ENCODE data around the gene CARD11.
A peak's percentile ranks its signal among the peaks of the same experiment; 100 is the strongest.

The CARD11 gene

DNA sequence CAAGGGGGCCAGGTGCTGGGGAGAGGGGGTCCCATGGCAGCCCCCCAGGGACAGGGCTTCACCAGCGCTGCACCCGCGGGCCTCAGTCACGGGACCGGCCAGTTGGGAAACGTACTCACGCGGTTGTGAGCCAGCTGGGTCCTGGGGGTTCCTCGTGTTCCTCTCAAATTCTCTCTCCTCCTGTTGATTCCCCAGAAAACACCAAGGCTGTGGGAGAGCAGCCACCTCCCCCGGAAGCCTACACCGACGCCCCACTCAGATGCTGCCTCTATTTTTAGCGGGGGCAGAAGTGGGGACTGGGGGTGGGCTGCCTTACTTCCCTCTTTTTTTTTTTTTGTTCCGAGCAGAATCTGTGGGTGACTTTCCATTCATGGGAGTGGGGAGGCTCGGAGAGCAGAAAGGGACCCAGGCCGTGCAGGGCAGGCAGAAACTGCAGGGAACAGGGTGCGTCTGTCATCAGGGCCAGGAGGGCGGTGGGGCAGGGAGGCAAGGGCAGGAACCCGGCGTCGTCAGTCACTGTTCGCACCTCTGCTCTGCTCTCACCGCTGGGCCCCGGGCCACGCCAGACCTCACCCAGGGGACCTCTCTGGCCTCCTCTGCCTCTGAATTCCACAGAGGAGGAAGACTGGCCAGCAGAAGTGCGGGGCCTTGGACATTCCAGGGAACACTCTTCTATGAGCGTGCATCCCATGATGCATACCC is 63.1 kb downstream of the CARD11 start:
- no peak for DNase-seq

DNA sequence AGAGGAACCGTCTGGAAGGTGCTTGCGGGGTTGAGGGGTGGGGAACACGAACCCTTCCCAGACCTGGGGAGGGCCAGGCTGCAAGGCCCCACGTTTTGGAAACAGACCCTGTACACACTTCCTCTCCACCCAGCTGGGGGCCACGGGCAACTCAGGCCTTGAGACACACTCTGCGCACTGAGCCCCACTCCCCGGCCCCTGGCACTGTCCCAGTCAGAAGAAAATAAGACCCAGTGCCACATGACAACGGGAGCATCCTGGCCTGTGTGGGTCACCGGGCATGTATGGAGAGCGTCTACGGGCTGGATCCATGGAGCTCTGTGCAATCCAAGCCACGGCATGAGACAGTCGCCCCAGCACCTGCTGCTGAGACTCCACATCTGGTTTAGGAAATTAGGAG is 63.7 kb downstream of the CARD11 start:
- no peak for DNase-seq

DNA sequence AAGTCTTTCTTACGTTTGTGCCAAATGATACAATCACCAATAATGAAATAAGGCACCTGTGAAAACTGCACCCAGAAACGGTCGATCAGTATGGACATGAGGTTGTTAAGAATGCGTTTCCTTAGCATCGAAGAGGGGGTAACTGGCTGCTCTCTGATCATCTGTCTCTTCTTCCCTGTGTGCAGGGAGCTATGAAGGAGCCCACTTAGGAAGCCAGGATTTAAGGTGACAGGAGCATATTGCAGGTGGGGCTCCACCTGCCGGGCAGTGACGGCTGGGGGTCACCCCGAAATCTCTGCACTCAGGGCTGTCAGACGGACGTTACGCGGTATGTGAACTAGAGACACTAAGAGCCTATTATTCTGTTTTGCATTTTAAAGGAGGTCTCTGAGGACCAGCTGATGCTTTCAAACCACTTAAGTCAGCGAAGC is 64.5 kb downstream of the CARD11 start:
- DNase-seq, result no peak

DNA sequence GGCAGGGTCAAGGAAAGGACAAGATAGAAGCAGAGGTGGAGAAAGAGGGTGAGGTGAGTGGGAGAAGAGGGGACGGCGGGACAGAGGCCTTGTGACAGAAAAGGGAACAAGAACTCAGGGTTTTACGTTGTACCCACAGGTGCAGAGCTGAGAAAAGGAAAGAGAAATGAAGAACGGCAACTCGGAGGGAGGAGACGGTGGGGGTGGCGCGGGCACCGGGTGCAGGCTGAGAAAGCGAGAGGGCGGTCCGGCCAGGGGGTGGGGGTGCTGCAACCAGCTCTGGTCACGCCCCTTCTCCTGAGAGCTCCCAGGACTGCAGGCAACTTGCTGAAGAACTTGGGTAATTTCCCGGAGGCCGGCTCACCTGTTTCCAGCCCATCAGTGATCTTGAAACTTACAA is 65.3 kb downstream of the CARD11 start:
- DNase-seq, result peak; percentile 92

DNA sequence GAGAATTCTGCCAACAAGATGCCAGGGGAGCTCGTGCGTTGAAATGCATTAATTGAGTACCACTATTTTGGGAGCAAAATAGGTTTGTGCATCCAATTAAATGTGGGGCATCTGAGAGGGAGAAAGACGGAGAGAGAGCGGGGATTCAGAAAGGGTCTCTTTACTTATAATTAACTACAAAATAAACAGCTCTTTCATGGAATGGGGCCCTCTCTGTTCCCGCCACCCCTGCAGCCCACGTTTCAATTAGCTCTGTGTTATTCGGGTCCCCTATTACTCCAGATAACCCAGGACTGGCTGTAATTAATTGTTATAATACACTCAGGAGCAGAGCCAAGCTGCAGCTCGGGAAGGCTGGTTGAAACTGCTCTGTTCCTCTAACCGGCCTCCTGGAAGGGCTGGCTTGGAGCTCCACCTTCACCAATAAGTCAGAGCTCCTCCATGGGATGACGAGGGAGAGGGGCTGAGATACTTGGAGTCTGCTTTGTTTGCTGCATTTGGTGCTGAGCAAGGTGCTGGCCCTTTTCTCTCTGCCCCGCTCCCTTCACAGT is 67.8 kb downstream of the CARD11 start:
- DNase-seq, result no peak

DNA sequence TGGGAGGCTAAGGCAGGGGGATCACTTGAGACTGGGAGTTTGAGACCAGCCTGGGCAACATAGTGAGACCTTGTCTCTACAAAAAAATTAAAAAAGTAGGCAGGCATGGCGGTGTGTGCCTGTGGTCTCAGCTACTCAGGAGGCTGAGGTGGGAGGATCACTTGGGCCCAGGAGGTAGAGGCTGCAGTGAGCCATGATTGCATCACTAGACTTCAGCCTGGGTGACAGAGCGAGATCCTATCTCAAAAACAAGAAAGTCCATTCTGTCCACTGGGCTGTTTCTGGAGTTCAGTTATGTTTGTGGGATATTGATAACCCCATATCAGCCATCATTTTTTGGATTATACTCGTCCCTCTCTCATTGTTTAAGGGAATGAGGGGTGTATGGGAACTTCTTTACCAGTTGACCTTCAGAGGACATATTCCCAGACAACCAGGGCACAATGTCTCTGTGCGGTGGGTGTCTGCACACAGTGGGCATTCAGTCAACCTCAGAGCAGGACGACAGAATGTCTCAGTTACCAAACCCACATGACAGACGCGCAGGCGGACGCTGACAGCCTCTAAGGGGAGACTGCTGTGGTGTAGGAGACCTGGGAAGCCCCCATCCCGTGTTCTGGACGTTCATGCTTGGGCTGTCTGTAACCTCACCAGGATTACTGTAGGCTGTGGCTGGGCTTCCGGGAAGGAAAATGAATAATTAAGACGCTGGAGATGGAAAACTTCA is 69.4 kb downstream of the CARD11 start:
- no peak for DNase-seq

DNA sequence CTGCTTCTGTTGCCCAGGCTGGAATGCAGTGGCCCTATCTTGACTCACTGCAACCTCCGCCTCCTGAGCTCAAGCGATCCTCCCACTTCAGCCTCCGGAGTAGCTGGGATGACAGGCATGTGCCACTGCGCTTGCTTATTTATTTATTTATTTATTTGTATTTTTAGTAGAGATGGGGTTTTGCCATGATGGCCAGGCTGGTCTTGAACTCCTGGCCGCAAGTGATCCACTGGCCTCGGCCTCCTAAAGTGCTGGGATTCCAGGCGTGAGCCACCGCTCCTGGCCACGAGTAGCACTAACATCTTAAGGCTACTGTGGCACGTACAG is 70.9 kb downstream of the CARD11 start:
- DNase-seq, result no peak

DNA sequence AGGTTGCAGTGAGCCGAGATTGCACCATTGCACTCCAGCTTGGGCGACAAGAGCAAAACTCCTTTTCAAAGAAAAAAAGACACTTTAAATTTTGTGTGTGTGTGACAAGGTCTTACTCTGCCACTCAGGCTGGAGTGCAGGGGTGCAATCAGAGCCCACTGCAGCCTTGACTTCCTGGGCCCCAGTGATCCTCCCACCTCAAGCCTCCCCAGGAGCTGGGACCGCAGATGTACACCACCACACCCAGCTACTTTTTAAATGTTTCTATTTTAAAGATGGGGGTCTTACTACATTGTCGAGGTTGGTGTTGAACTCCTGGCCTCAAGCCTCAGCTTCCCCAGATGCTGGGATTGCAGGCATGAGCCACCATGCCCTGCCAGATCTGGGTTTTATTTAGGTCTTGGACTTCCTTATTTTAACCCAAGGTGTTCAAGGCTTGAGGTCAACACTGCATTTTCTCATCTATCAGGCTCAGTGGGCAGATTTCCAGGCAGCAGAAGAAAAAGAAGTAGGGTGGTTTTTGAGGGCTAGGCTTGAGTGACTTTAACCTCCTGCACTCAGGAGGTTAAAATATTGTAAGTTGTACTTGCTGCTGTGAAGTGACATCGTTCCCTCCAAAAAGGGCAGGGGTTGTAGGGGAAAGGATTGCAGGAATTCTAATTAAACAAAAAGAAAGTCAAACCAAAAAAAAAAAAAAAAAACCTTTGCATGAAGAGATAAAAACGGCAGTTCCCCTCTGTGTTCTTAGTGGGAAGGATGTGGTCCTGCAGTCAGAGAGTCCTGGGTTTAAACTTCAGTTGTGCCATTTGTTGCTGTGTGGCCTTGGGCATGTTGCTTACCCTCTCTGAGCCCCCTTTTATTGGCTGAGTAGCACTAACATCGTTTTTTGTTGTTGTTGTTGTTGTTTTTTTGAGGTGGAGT is 71.5 kb downstream of the CARD11 start:
- DNase-seq, result no peak

DNA sequence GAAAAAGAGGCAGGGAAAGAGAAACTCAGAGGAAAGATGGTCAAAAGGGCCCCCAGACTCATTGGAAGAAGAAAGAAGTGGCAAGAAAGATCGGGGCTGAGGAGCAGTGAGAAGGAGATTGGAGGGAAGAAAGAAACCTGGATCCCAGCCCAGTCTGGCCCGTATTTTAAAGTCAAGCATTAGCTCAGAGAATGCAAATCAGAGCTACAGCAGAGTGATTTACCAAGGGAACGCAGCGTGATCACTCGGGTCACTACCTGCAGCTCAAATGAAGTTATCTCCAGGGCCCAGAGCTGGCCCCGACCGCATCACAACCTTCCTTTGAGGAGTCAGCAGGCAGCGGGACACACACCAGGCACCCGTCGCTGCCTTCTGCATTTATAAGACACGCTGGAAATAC is 72.8 kb downstream of the CARD11 start:
- DNase-seq, result no peak

DNA sequence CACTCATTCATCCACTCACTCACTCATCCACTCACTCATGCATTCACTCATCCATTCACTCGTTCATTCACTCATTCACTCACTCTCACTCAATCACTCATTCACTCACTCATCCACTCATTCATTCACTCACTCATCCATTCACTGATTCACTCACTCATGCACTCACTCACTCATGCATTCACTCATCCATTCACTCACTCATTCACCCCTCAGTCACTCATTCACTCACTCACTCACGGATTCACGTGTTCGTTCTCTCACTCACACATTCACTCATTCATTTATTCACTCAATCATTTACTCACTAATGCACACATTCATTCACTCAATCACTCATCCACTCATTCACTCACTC is 73.4 kb downstream of the CARD11 start:
- no peak for DNase-seq

DNA sequence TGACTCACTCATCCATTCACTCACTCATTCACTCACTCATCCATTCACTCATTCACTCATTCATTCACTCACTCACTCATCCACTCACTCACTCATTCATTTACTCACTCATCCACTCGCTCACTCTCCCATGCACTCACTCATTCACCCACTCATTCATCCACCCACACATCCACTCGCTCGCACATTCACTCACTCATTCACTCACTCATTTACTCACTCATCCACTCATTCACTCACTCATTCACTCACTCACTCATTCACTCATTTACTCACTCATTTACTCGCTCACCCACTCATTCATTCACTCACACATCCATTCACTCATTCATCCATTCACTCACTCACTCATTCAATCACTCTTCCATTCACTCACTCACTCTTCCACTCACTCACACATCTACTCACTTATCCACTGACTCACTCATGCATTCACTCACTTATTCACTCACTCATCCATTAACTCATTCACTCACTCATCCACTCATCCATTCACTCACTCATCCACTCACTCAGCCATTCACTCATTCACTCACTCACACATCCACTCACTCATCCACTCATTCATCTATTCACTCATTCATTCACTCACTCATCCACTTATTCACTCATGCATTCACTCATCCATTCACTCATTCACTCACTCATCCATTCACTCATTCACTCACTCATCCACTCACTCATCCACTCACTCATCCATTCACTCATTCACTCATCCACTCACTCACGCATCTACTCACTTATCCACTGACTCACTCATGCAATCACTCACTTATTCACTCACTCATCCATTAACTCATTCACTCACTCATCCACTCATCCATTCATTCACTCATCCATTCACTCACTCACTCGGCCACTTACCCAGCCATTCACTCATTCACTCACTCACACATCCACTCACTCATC is 74.0 kb downstream of the CARD11 start:
- no peak for DNase-seq

DNA sequence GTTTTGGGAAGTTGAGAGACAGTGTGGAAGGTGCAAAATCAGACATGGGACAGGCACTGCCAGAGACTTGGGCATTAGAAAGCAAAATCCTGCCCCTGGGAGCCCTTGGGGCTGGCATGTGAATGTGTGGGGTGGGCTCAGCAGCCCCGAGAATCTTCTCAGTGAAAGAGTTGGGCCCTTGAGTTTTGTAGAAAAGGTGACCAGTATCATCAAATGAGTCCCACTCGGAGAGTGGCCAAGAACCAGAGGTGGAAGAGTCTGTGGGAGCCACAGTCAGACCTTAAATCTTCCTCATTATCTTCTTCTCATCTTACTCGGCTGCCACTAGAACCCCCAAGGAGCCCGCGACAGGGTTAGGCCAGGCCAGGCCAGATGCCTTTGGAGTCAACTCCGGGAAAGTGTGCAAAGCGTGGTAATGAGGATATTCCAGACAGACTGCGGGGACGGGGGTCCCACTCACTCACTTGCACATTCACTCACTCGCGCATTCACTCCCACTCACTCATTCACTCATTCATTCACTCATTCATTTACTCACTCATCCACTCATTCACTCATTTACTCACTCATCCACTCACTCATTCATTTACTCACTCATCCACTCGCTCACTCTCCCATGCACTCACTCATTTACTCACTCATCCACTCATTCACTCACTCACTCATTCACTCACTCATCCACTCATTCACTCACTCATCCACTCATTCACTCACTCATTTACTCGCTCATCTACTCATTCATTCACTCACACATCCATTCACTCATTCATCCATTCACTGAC is 74.9 kb downstream of the CARD11 start:
- DNase-seq, result no peak

DNA sequence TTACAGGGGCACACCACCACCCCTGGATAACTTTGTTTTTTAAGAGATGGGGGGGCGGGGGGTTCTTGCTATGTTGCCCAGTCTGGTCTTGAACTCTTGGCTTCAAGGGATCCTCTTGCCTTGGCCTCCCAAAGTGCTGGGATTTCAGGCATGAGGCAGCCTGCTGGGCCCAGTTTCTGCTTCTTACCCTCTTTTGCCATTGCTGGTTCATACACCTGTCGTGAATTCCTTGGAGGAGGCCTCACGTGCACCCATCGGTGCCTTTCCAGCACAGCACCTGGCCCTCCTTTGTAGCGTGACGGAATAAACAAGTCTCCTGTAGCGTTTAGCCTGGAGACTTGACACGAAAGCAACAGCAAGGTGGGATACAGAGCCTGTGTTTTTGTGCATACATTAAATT is 75.5 kb downstream of the CARD11 start:
- no peak for DNase-seq

DNA sequence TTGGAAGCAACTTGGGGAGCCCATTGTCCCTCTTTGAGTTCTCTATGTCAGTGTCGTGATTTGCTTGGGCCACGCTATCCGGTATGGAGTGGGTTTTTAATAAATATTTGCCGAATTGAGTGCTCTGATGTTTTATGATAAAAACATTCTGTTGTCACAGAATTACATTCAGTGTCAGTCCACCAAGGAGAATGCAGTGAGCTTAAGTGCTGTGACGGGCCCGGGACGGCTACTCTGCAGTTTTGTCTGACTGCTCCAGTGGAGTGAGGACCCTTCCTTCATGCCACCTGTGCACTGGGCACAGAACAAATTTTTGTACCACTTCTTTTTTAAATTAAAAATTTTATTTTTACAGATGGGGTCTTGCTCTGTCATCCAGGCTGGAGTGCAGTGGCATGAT is 76.0 kb downstream of the CARD11 start:
- DNase-seq, result no peak

DNA sequence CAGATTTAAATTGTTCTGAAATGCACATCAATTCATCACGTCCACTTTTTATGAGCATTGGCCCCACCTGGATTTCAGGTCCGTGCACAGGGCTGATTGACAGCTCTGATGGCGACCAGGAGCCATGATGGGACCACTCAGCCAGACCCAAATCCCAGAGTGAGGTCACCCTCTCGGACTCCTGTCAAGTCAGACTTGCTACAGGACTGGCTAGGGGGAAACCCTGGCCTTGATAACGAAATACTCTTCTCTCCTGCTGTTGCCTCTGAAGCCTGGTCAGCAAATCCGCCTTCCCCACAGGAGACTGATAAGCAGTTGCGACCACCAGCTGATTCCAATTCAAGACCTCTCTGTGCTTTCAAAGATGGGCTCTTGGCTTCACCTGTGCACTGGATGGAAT is 76.4 kb downstream of the CARD11 start:
- no peak for DNase-seq

DNA sequence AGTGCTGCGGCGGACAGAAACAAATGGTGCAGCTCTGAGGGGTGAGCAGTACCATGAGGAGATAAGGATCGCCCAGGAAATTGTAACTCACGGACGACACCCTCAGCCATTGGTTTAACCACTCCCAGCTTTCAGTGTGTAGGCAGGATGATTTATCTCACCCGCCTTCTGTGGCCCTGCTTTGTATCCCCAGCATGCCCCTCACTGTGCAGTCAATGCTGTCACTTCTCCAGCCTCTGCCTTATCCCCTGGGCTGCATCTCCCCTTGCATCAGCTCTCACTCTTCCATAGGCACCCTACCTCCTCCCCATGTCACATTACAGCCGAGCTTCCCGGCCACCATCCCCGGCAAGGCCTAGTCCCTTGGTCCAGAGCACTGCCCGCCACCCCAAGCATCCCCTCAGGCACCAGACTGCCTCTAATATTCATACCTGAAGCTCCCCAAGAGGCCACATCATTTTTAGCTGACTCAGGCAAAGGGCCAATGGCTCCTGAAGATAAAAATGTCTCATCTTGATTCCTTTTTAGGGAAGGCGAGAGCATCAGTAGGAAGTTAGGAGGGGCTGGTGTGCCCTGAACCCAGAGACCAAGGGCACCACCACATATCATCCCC is 77.1 kb downstream of the CARD11 start:
- DNase-seq, result no peak

DNA sequence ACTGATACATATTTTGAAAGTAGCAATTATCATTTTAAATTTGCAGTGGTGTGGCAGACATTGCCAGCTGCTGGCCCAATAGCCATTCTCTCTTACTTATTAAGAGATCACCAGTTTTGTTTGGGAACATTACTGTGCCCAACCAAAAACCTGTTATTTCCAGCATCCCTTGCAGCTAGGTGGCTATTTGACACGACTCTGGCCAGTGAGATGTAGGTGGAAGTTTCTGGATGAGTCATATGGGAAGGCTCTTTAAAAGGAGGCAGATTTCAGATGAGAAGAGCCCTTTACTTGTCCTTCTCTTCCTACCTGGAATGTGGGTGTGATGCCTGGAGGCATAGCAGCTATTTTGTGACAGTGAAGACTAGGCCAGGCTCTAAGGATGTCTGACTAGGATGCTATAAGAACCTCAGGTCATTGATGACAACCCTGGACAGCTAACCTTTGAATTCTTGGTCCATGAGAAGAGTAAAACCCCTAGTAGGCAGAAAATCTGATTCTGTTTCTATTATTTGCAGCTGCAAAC is 77.9 kb downstream of the CARD11 start:
- DNase-seq, result no peak

DNA sequence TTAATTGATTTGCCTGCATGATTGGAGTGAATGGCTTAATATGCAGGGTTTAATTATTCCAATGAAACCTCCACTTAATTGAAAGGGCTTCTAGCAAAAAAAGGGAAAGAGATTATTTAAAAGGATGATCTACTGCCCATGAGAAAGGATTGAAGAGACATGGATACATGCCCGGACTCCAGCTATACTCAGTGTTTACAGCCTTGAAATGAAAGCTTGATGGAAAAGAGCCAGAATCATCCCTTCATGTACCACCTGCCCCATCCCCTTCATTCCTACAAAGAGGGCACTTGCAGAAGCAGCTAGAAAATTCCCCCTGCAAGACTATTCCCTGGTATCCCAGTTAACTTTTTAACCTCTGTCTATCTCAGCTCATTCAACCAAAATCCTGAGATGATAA is 78.4 kb downstream of the CARD11 start:
- no peak for DNase-seq

DNA sequence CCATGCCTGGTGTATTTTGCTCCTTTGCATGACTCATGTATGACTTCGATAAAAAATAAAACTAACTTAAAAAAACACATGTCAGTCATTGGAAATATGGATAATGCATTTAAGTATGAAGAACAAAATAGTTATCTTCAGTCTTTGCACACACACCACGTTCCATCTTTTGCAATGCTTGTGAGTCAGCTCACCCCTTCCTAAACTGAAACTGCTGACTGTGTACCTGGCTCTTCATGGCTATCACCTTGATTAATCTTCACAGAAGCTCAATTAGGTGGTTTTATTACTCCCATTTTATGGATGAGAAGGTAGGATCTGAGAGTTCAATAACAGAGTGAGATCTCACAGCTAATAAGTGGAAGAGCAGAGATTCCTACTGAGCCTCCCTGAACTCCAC is 79.5 kb downstream of the CARD11 start:
- DNase-seq, result no peak

DNA sequence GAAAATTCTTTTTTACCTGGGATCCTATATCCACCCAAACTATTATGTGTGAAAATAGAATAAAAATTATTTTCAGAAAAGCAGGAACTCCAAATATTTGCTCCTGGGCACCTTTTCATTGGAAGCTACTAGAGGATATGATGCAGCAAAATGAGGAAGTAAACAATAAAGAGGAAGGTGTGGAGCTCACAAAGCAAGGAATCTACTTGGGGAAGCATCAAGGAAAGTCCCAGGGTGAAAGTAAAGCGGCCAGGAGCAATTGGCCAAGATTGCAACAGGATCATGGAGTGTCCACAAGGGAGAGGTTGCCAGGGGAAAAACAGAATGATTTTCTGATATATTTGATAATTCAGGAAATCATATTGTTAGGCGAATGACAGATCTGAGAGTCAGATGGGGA is 80.8 kb downstream of the CARD11 start:
- no peak for DNase-seq

Measured in stimulated activated CD4-positive, alpha-beta T cell treated with anti-CD3 and anti-CD28 coated beads, Interleukin-1b, Interleukin-23, amount 100 ng/mL, for 48 hours (primary cell).